A549 (cell line): Measurements from ENCODE around the gene PSMA7. TPM values are rescaled to one million over a fixed set of nuclear protein-coding genes. Genes with fewer than 3 reads are reported as not detected.

Experiments used
- ATAC-seq, 2 experiments: fragments of 200-7000 bp in 1 of 2; fragments of >200 bp in 1 of 2; cut with Nextera tagmentation in 1 of 2; cut with Tn5 transposase in 1 of 2; 3 replicates each; pipeline versions ENCODE4 v1.8.0 to v1.9.1; 2018 to 2020; ENCODE audit warnings: mild to moderate bottlenecking in 1 of 2, moderate library complexity in 1 of 2
- CTCF ChIA-PET: fragments of 300-600 bp; sonication (Branson Sonifier 250); formaldehyde crosslinking; extraction: SDS; loops from one replicate; lab custom pipeline; 2021; ENCODE audit warnings: antibody characterized with exemption, inconsistent platforms; lab: Yijun Ruan, JAX
- POLR2A ChIA-PET: fragments of 350-600 bp; formaldehyde crosslinking; extraction: SDS; loops from one replicate; lab custom pipeline; 2021; ENCODE audit warnings: antibody characterized with exemption, inconsistent platforms; lab: Yijun Ruan, JAX
- DNase-seq, 2 experiments: peaks; one replicate each; pipeline versions ENCODE4 v3.0.0 to v3.0.0-alpha.2; 2011 to 2016; ENCODE audit warnings: low read depth in 1 of 2, low spot score in 1 of 2
- FAIRE-seq: peaks from 2 replicates; lab custom pipeline; 2011; peaks lifted over from hg19 to GRCh38; lab: Jason Lieb, UNC
- H3K27ac ChIP-seq, 2 experiments: fragments of >200 bp; sonication (Bioruptor Twin); formaldehyde crosslinking; 3 replicates each; pipeline ENCODE4 v1.5.1; 2016 to 2017
- H3K4me1 ChIP-seq: fragments of >200 bp; sonication (Bioruptor Twin); formaldehyde crosslinking; 3 replicates; pipeline ENCODE4 v1.6.1; 2016
- H3K4me2 ChIP-seq: fragments of >200 bp; sonication (Bioruptor Twin); formaldehyde crosslinking; 3 replicates; pipeline ENCODE4 v1.6.1; 2016
- H3K4me3 ChIP-seq: fragments of >200 bp; sonication (Bioruptor Twin); formaldehyde crosslinking; 3 replicates; pipeline ENCODE4 v1.5.1; 2016
- H3K9me3 ChIP-seq: fragments of >200 bp; sonication (Bioruptor Twin); formaldehyde crosslinking; 3 replicates; pipeline ENCODE4 v1.6.1; 2016
- BHLHE40 ChIP-seq: IDR thresholded peaks from 2 replicates; pipeline ENCODE4 v1.6.1; 2012; ENCODE audit warnings: low read depth, low read length, inconsistent platforms
- CBX8 ChIP-seq: fragments of 200-600 bp; sonication (generic); IDR thresholded peaks from 2 replicates; pipeline ENCODE4 v1.6.1; 2016
- CHD4 ChIP-seq: fragments of 200-600 bp; sonication (generic); IDR thresholded peaks from 2 replicates; pipeline ENCODE4 v1.6.1; 2016; ENCODE audit warnings: antibody characterized with exemption, mild to moderate bottlenecking, borderline replicate concordance
- EHF ChIP-seq: fragments of 250-450 bp; sonication (Bioruptor Pico); IDR thresholded peaks from 2 replicates; pipeline ENCODE4 v1.5.0; 2020; ENCODE audit warnings: mild to moderate bottlenecking
- ESRRA ChIP-seq: fragments of 150-350 bp; IDR thresholded peaks from 2 replicates; pipeline ENCODE4 v1.6.1; 2014; ENCODE audit warnings: mild to moderate bottlenecking, low read length, borderline replicate concordance
- FOSB ChIP-seq: fragments of 250-450 bp; sonication (Bioruptor Pico); IDR thresholded peaks from 2 replicates; pipeline ENCODE4 v1.5.0; 2020; ENCODE audit warnings: mild to moderate bottlenecking, moderate library complexity
- HDAC2 ChIP-seq: fragments of 200-600 bp; sonication (generic); IDR thresholded peaks from 2 replicates; pipeline ENCODE4 v1.6.1; 2016
- HEYL ChIP-seq: fragments of 250-450 bp; sonication (Bioruptor Pico); IDR thresholded peaks from 2 replicates; pipeline ENCODE4 v1.8.0; 2021; ENCODE audit warnings: mild to moderate bottlenecking, moderate library complexity
- HOXA7 ChIP-seq: fragments of 250-450 bp; sonication (Bioruptor Pico); IDR thresholded peaks from 2 replicates; pipeline ENCODE4 v1.5.0; 2020; ENCODE audit warnings: mild to moderate bottlenecking, moderate library complexity
- JUN ChIP-seq, 2 experiments: fragments of >200 bp; sonication (Bioruptor Twin); formaldehyde crosslinking; IDR thresholded peaks; 2 replicates in 1 of 2; 3 replicates in 1 of 2; pipeline ENCODE4 v1.6.1; 2016 to 2017
- JUNB ChIP-seq: fragments of >200 bp; sonication (Bioruptor Twin); formaldehyde crosslinking; IDR thresholded peaks from 2 replicates; pipeline ENCODE4 v1.6.1; 2016
- KDM1A ChIP-seq: fragments of 200-600 bp; sonication (generic); IDR thresholded peaks from 2 replicates; pipeline ENCODE4 v1.6.1; 2016; ENCODE audit warnings: low read depth, mild to moderate bottlenecking
- MAZ ChIP-seq: fragments of 150-350 bp; IDR thresholded peaks from 2 replicates; pipeline ENCODE4 v1.6.1; 2014; ENCODE audit warnings: antibody characterized with exemption, low read depth, low read length, borderline replicate concordance
- MYC ChIP-seq: IDR thresholded peaks from 2 replicates; pipeline ENCODE4 v1.6.1; 2012; ENCODE audit warnings: mild to moderate bottlenecking, inconsistent platforms, low read length, improper control_type of control experiment, borderline replicate concordance
- PHF8 ChIP-seq: fragments of 200-600 bp; sonication (generic); IDR thresholded peaks from 2 replicates; pipeline ENCODE4 v1.6.1; 2016; ENCODE audit warnings: low read depth, mild to moderate bottlenecking, antibody characterized with exemption, moderate library complexity, borderline replicate concordance
- RCOR1 ChIP-seq: fragments of 150-350 bp; IDR thresholded peaks from 2 replicates; pipeline ENCODE4 v1.6.1; 2014; ENCODE audit warnings: antibody characterized with exemption, low read length, low read depth
- RFX5 ChIP-seq: fragments of 450-650 bp; IDR thresholded peaks from 2 replicates; pipeline ENCODE4 v1.7.1; 2014; ENCODE audit warnings: antibody characterized with exemption, mild to moderate bottlenecking, moderate library complexity
- SMC3 ChIP-seq: fragments of >200 bp; sonication (Bioruptor Twin); formaldehyde crosslinking; IDR thresholded peaks from 3 replicates; pipeline ENCODE4 v1.6.1; 2018; ENCODE audit warnings: inconsistent platforms
- ZSCAN20 ChIP-seq: fragments of 250-450 bp; sonication (Bioruptor Pico); IDR thresholded peaks from 2 replicates; pipeline ENCODE4 v1.8.0; 2022; ENCODE audit warnings: mild to moderate bottlenecking, moderate library complexity
- whole genome bisulfite sequencing: methylation state at CpG from one replicate; pipeline ENCODE4 v1.1.6; 2017; ENCODE audit errors: missing lambda C conversion rate; 5-methylcytosine and 5-hydroxymethylcytosine counted together
- polyA plus RNA-seq, 4 experiments: library from polyadenylated mRNA; depleted of rRNA in 3 of 4; stranded (reverse); fragments of >200 nt; fragmentation: RNase III in 1 of 4; extraction: RNeasy Plus Mini Kit Qiagen cat#74134 plus additional on column Dnase treatment in 1 of 4; gene quantifications; 2 replicates in 3 of 4; 3 replicates in 1 of 4; pipeline ENCODE4 v1.2.3, GENCODE V29; 2011 to 2017
- TF ChIP-seq, protein P1 (sequence below): fragments of >200 bp; sonication (Bioruptor Twin); formaldehyde crosslinking; IDR thresholded peaks from 3 replicates; pipeline ENCODE4 v1.5.1; 2016
- TF ChIP-seq, protein P2 (sequence below): IDR thresholded peaks from 2 replicates; pipeline ENCODE4 v1.6.1; 2012
- TF ChIP-seq, protein P3 (sequence below): fragments of 450-650 bp; IDR thresholded peaks from 2 replicates; pipeline ENCODE4 v1.6.1; 2014; ENCODE audit warnings: antibody characterized with exemption
- TF ChIP-seq, protein P4 (sequence below): fragments of 250-450 bp; sonication (Bioruptor Pico); IDR thresholded peaks from 2 replicates; pipeline ENCODE4 v1.5.0; 2021; ENCODE audit warnings: mild to moderate bottlenecking, moderate library complexity, borderline replicate concordance
- TF ChIP-seq, protein P5 (sequence below): IDR thresholded peaks from 2 replicates; pipeline ENCODE4 v1.6.1; 2012
- TF ChIP-seq, protein P6 (sequence below): IDR thresholded peaks from 2 replicates; pipeline ENCODE4 v1.6.1; 2012; ENCODE audit warnings: low read depth, borderline replicate concordance

Gene PSMA7
- polyA plus RNA-seq, 2 of the 4 experiments (the other 2 are of a cell fraction): 511 to 562 TPM

DNA sequence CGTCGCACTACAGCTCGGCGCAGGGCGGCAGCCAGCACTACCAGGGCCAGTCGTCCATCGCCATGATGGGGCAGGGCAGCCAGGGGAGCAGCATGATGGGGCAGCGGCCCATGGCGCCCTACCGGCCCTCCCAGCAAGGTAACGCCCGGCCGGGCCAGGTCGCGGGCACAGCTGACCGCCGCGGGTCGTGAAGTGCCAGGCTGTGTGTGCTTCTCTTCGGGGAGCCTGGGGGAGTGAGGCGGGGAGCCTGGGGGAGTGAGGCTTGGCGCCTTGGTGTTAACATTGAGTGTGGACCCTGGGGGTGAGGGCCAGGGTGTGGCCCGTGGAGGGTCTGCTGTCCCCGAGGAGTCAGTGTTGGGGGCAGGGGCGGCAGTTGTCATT lies 20.3 kb upstream of the PSMA7 start:
- 90% methylated on average over 11 of the region's 25 CpGs for WGBS

DNA sequence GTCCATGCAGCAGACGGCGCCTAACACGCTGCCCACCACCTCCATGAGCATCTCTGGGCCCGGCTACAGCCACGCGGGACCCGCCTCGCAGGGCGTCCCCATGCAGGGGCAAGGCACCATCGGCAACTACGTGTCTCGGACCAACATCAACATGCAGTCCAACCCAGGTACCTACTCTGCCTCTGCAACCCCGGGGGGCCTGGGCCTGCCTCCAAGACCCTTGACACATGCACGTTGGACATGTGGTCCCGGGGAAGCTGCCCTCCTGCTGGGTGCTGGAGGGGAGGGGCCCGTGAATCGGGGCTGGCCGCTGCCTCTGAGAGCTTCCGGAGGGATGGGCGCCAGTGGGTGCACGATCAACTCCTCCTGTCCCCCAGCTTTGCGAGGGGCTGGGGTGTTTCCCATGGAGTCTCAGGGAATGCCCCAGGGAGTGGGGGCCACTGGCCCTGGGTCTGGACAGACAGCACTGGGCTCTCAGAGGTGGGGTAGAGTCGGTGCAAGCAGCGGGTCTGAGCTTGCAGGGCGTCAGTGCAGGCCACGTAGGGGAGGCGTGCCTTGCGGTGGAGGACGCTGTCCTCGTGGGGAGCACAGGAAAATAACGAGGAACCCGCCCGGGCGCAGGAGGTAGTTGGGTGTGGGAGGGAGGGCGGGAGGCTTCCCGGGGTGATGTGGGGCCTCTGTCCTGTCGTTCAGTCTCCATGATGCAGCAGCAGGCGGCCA lies 19.7 kb upstream of the PSMA7 start:
- POLR2A ChIA-PET: no interaction called here
- CTCF ChIA-PET: interaction anchor here (1.2 kb wide), 2 partner anchors 11 to 152 kb away, joined by 3 read pairs; no protein-coding TSS in a partner anchor

More for the DNA sequence above, 20.3 kb upstream of the PSMA7 start:
- no peak for FAIRE-seq
- Histone ChIP-seq H3K9me3 (no peaks in the 10 kb centered on the region), H3K27ac (no peak overlapping the region), H3K4me2 (no peak overlapping the region), H3K4me3 (no peak overlapping the region), H3K4me1 (no peaks in the 10 kb centered on the region)
- no peak for ATAC-seq
- CTCF ChIA-PET: interaction anchor here (1.2 kb wide), 2 partner anchors 11 to 153 kb away, joined by 3 read pairs; no protein-coding TSS in a partner anchor
- DNase-seq: no peak
- POLR2A ChIA-PET: no interaction called here
- TF ChIP-seq MAZ (no peak), MYC (no peak), KDM1A (no peak), FOSB (CRISPR knock-in tag) (no peak), ZSCAN20 (CRISPR knock-in tag) (no peak), HDAC2 (no peak), RFX5 (no peak)
- TF ChIP-seq, protein P1, sequence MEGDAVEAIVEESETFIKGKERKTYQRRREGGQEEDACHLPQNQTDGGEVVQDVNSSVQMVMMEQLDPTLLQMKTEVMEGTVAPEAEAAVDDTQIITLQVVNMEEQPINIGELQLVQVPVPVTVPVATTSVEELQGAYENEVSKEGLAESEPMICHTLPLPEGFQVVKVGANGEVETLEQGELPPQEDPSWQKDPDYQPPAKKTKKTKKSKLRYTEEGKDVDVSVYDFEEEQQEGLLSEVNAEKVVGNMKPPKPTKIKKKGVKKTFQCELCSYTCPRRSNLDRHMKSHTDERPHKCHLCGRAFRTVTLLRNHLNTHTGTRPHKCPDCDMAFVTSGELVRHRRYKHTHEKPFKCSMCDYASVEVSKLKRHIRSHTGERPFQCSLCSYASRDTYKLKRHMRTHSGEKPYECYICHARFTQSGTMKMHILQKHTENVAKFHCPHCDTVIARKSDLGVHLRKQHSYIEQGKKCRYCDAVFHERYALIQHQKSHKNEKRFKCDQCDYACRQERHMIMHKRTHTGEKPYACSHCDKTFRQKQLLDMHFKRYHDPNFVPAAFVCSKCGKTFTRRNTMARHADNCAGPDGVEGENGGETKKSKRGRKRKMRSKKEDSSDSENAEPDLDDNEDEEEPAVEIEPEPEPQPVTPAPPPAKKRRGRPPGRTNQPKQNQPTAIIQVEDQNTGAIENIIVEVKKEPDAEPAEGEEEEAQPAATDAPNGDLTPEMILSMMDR: no peak
- TF ChIP-seq, protein P2, sequence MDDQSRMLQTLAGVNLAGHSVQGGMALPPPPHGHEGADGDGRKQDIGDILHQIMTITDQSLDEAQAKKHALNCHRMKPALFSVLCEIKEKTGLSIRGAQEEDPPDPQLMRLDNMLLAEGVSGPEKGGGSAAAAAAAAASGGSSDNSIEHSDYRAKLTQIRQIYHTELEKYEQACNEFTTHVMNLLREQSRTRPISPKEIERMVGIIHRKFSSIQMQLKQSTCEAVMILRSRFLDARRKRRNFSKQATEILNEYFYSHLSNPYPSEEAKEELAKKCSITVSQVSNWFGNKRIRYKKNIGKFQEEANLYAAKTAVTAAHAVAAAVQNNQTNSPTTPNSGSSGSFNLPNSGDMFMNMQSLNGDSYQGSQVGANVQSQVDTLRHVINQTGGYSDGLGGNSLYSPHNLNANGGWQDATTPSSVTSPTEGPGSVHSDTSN: no peak
- TF ChIP-seq, protein P3, sequence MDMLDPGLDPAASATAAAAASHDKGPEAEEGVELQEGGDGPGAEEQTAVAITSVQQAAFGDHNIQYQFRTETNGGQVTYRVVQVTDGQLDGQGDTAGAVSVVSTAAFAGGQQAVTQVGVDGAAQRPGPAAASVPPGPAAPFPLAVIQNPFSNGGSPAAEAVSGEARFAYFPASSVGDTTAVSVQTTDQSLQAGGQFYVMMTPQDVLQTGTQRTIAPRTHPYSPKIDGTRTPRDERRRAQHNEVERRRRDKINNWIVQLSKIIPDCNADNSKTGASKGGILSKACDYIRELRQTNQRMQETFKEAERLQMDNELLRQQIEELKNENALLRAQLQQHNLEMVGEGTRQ: no peak

More for the DNA sequence above, 19.7 kb upstream of the PSMA7 start:
- no peak for TF ChIP-seq BHLHE40
- TF ChIP-seq, protein P4, sequence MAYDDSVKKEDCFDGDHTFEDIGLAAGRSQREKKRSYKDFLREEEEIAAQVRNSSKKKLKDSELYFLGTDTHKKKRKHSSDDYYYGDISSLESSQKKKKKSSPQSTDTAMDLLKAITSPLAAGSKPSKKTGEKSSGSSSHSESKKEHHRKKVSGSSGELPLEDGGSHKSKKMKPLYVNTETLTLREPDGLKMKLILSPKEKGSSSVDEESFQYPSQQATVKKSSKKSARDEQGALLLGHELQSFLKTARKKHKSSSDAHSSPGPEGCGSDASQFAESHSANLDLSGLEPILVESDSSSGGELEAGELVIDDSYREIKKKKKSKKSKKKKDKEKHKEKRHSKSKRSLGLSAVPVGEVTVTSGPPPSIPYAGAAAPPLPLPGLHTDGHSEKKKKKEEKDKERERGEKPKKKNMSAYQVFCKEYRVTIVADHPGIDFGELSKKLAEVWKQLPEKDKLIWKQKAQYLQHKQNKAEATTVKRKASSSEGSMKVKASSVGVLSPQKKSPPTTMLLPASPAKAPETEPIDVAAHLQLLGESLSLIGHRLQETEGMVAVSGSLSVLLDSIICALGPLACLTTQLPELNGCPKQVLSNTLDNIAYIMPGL: no peak
- TF ChIP-seq, protein P5, sequence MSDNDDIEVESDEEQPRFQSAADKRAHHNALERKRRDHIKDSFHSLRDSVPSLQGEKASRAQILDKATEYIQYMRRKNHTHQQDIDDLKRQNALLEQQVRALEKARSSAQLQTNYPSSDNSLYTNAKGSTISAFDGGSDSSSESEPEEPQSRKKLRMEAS: no peak
- TF ChIP-seq CHD4: no peak
- no peak for TF ChIP-seq CBX8
- TF ChIP-seq, protein P3: no peak
- TF ChIP-seq HOXA7 (CRISPR knock-in tag): no peak
- TF ChIP-seq JUN (IDR thresholded peaks at IDR 0.05): no peak
- no peak for TF ChIP-seq ESRRA
- no peak for TF ChIP-seq SMC3
- TF ChIP-seq HDAC2: no peak
- no peak for TF ChIP-seq JUNB
- TF ChIP-seq RCOR1: no peak
- no peak for TF ChIP-seq EHF (CRISPR knock-in tag)
- TF ChIP-seq PHF8: no peak
- TF ChIP-seq, protein P6, sequence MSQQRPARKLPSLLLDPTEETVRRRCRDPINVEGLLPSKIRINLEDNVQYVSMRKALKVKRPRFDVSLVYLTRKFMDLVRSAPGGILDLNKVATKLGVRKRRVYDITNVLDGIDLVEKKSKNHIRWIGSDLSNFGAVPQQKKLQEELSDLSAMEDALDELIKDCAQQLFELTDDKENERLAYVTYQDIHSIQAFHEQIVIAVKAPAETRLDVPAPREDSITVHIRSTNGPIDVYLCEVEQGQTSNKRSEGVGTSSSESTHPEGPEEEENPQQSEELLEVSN: no peak
- no peak for TF ChIP-seq HEYL (CRISPR knock-in tag)
- TF ChIP-seq, protein P2: no peak
- H3K4me2 ChIP-seq: no peak overlapping the region
- no peak overlapping the region for H3K27ac ChIP-seq
- H3K4me1 ChIP-seq: no peaks in the 10 kb centered on the region
- no peak overlapping the region for H3K4me3 ChIP-seq
- ATAC-seq: no peak
- WGBS: 97% methylated on average over 13 of the region's 38 CpGs
- DNase-seq: no peak
- no peak for FAIRE-seq
- no peaks in the 10 kb centered on the region for H3K9me3 ChIP-seq
